ENCODE data around the gene GCK. TPM values are rescaled to one million over a fixed set of nuclear protein-coding genes. Genes with fewer than 3 reads are reported as not detected.

GCK gene
- total RNA-seq, 1 donor: 0.43 TPM

- DNase-seq (ENCODE audit: low read depth): no peak
- TF ChIP-seq CTCF (IDR thresholded peaks at IDR 0.05; ENCODE audit: insufficient read depth, low read depth, low read length): no peak
- H3K4me3 ChIP-seq (ENCODE audit: low read depth, low read length): no peak overlapping the region
Measured at GRCh38 chr7:44148961-44149536, 40.2 kb downstream of the GCK start.

GRCh38 chr7:44148166-44148565, 41.1 kb downstream of the GCK start:
- no peak for TF ChIP-seq CTCF (IDR thresholded peaks at IDR 0.05; ENCODE audit: insufficient read depth, low read depth, low read length)
- no peak for DNase-seq (ENCODE audit: low read depth)
- no peak overlapping the region for H3K4me3 ChIP-seq (ENCODE audit: low read depth, low read length)

GRCh38 chr7:44147026-44147991, 41.9 kb downstream of the GCK start:
- peak; percentile 5 for TF ChIP-seq CTCF (IDR thresholded peaks at IDR 0.05; ENCODE audit: insufficient read depth, low read depth, low read length)
- no peak overlapping the region for H3K4me3 ChIP-seq (ENCODE audit: low read depth, low read length)
- peak; percentile 42 for DNase-seq (ENCODE audit: low read depth)

- TF ChIP-seq CTCF (IDR thresholded peaks at IDR 0.05; ENCODE audit: insufficient read depth, low read depth, low read length): no peak
- peak; percentile 67 for DNase-seq (ENCODE audit: low read depth)
- H3K4me3 ChIP-seq (ENCODE audit: low read depth, low read length): peak overlapping the region; percentile 47
Measured at GRCh38 chr7:44145969-44146911, 43.0 kb downstream of the GCK start.

GRCh38 chr7:44145479-44145968, 43.7 kb downstream of the GCK start:
- TF ChIP-seq CTCF (IDR thresholded peaks at IDR 0.05; ENCODE audit: insufficient read depth, low read depth, low read length): no peak
- no peak for DNase-seq (ENCODE audit: low read depth)
- H3K4me3 ChIP-seq (ENCODE audit: low read depth, low read length): peak overlapping the region; percentile 47

GRCh38 chr7:44144968-44145478, 44.2 kb downstream of the GCK start:
- no peak for DNase-seq (ENCODE audit: low read depth)
- no peak overlapping the region for H3K4me3 ChIP-seq (ENCODE audit: low read depth, low read length)
- no peak for TF ChIP-seq CTCF (IDR thresholded peaks at IDR 0.05; ENCODE audit: insufficient read depth, low read depth, low read length)

All from fibroblast of villous mesenchyme (primary cell).